Tibial nerve (tissue), 4 donors: Measurements from ENCODE around the gene CCDC63.

Experiments used
- CTCF ChIP-seq, 5 experiments: fragments of 200-600 bp in 3 of 5; fragments of 450-650 bp in 2 of 5; sonication (generic) in 3 of 5; IDR thresholded peaks; one replicate each; pipeline ENCODE4 v1.5.1; 2016 to 2019; ENCODE audit warnings: antibody characterized with exemption in 5 of 5, mild to moderate bottlenecking in 3 of 5, moderate library complexity in 2 of 5
- EP300 ChIP-seq, 2 donors: sonication (generic); formaldehyde crosslinking; IDR thresholded peaks; one replicate each; pipeline ENCODE4 v1.6.1; 2017; ENCODE audit warnings: antibody characterized with exemption in 2 of 2, mild to moderate bottlenecking in 1 of 2
- POLR2A ChIP-seq, 2 donors: fragments of 450-650 bp; IDR thresholded peaks; one replicate each; pipeline ENCODE4 v1.6.1; 2017; ENCODE audit warnings: antibody characterized with exemption in 2 of 2, mild to moderate bottlenecking in 2 of 2, moderate library complexity in 2 of 2

DNA sequence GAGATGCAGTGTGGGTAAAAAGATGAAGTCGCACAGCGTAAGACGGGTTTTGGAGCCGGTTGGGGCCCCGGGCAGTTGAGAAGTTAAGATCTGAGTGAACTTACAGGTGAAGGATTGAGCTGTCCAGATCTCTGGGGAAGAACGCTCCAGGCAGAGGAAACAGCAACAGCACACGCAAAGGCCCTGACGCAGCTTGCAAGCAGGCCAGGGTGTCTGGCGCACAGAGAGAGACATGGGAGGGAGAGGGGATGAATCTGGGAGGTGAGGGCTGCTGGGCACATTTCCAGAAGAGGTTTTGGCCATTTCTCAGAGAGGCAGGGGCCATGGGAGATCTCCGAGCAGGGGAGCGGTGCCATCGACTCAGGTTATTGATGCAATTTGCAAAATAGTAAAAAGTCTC, 42.6 kb downstream of the CCDC63 start:
- TF ChIP-seq CTCF (IDR thresholded peaks at IDR 0.05) (no peak), POLR2A (IDR thresholded peaks at IDR 0.05) (no peak), EP300 (IDR thresholded peaks at IDR 0.05) (no peak)
